Glutamatergic neuron (in vitro differentiated cells): ENCODE data around the gene OR1D5. TPM values are rescaled to one million over a fixed set of nuclear protein-coding genes. Genes with fewer than 3 reads are reported as not detected.

Source experiments
- DNase-seq: peaks from one replicate; pipeline ENCODE4 v3.0.0; 2022
- H3K27ac Mint-ChIP-seq: one replicate; pipeline ENCODE4 v1.8.0; 2020; ENCODE audit warnings: mild to moderate bottlenecking, mixed read lengths, inconsistent platforms; ENCODE audit not compliant: unreplicated experiment
- H3K27me3 Mint-ChIP-seq: one replicate; pipeline ENCODE4 v1.8.0; 2020; ENCODE audit warnings: mild to moderate bottlenecking, moderate library complexity, mixed read lengths, inconsistent platforms; ENCODE audit not compliant: unreplicated experiment
- H3K36me3 Mint-ChIP-seq: one replicate; pipeline ENCODE4 v1.8.0; 2020; ENCODE audit warnings: mild to moderate bottlenecking, mixed read lengths, inconsistent platforms; ENCODE audit not compliant: unreplicated experiment
- H3K4me1 Mint-ChIP-seq: one replicate; pipeline ENCODE4 v1.8.0; 2020; ENCODE audit warnings: mild to moderate bottlenecking, low read depth, mixed read lengths, inconsistent platforms; ENCODE audit not compliant: unreplicated experiment
- H3K4me3 Mint-ChIP-seq: one replicate; pipeline ENCODE4 v1.8.0; 2020; ENCODE audit warnings: mild to moderate bottlenecking, mixed read lengths, inconsistent platforms; ENCODE audit not compliant: unreplicated experiment
- H3K9me3 Mint-ChIP-seq: one replicate; pipeline ENCODE4 v1.8.0; 2020; ENCODE audit warnings: mild to moderate bottlenecking, moderate library complexity, mixed read lengths, inconsistent platforms; ENCODE audit not compliant: unreplicated experiment
- CTCF ChIP-seq: fragments of 200-600 bp; sonication (generic); IDR thresholded peaks from one replicate; pipeline ENCODE4 v1.5.0; 2021; ENCODE audit not compliant: partially characterized antibody, unreplicated experiment
- total RNA-seq: library from RNA; stranded (reverse); fragmentation: NEBNext Ultra II Directional; extraction: Animal tissue kit (Norgen Biotek cat#: 25700); gene quantifications from one replicate; pipeline ENCODE4 v1.2.1, GENCODE V29; 2021; ENCODE audit not compliant: unreplicated experiment

OR1D5 gene
- total RNA-seq, 1 donor from 2014 or later, result not detected

- no peak for DNase-seq
- Mint-ChIP-seq H3K27ac (no peak overlapping the region), H3K36me3 (peaks cover 5% of the 10 kb centered on the region), H3K4me3 (no peak overlapping the region), H3K9me3 (peaks cover 10% of the 10 kb centered on the region), H3K27me3 (peaks cover 6% of the 10 kb centered on the region), H3K4me1 (peaks cover 13% of the 10 kb centered on the region)
- TF ChIP-seq CTCF, result no peak
These were observed 24.5 kb downstream of the OR1D5 start for GRCh38 chr17:3038941-3039340.

GRCh38 chr17:3037259-3037658 is 26.1 kb downstream of the OR1D5 start:
- TF ChIP-seq CTCF, result no peak
- no peak overlapping the region for H3K4me3 Mint-ChIP-seq
- H3K4me1 Mint-ChIP-seq, result peaks cover 22% of the 10 kb centered on the region
- peaks cover 3% of the 10 kb centered on the region for H3K36me3 Mint-ChIP-seq
- no peak overlapping the region for H3K27ac Mint-ChIP-seq
- peaks cover 14% of the 10 kb centered on the region for H3K9me3 Mint-ChIP-seq
- DNase-seq, result no peak
- peaks cover 6% of the 10 kb centered on the region for H3K27me3 Mint-ChIP-seq

GRCh38 chr17:3036800-3037199 is 26.6 kb downstream of the OR1D5 start:
- no peak overlapping the region for H3K4me3 Mint-ChIP-seq
- peaks cover 22% of the 10 kb centered on the region for H3K4me1 Mint-ChIP-seq

GRCh38 chr17:3035968-3036280 is 27.5 kb downstream of the OR1D5 start:
- Mint-ChIP-seq H3K9me3 (peaks cover 14% of the 10 kb centered on the region), H3K27me3 (peaks cover 6% of the 10 kb centered on the region), H3K4me3 (no peak overlapping the region), H3K36me3 (no peaks in the 10 kb centered on the region), H3K4me1 (peaks cover 22% of the 10 kb centered on the region), H3K27ac (no peak overlapping the region)
- DNase-seq, result no peak
- no peak for TF ChIP-seq CTCF

More at GRCh38 chr17:3036800-3037199, 26.6 kb downstream of the OR1D5 start:
- Mint-ChIP-seq H3K9me3 (peaks cover 14% of the 10 kb centered on the region), H3K36me3 (no peaks in the 10 kb centered on the region), H3K27ac (no peak overlapping the region), H3K27me3 (peaks cover 6% of the 10 kb centered on the region)
- TF ChIP-seq CTCF, result no peak
- DNase-seq, result no peak

GRCh38 chr17:3035256-3035967 is 28.0 kb downstream of the OR1D5 start:
- no peak overlapping the region for H3K27ac Mint-ChIP-seq
- H3K36me3 Mint-ChIP-seq, result no peaks in the 10 kb centered on the region
- H3K27me3 Mint-ChIP-seq, result peaks cover 6% of the 10 kb centered on the region
- DNase-seq, result no peak
- no peak overlapping the region for H3K4me3 Mint-ChIP-seq
- H3K9me3 Mint-ChIP-seq, result peaks cover 14% of the 10 kb centered on the region
- H3K4me1 Mint-ChIP-seq, result peaks cover 22% of the 10 kb centered on the region
- TF ChIP-seq CTCF, result no peak
